Psoas muscle (tissue), 8 donors: Measurements from ENCODE around the gene AGPS. TPM values are rescaled to one million over a fixed set of nuclear protein-coding genes. Genes with fewer than 3 reads are reported as not detected.
"Not testable (repeated sequence)": the region's sequence is repeated elsewhere in the genome, so short reads cannot be mapped to it uniquely, and the experiment has no call there.

Source experiments
- ATAC-seq, 4 donors: fragments of 200-7000 bp; cut with Tn5 transposase; one replicate each; pipeline ENCODE4 v1.9.1; 2020; ENCODE audit warnings: moderate library complexity in 3 of 4, mild to moderate bottlenecking in 2 of 4
- DNase-seq, 2 donors: peaks; one replicate each; pipeline ENCODE4 v3.0.0-alpha.2; 2020
- H3K27ac ChIP-seq: fragments of 200-600 bp; one replicate; pipeline ENCODE4 v1.8.0; 2022
- H3K27me3 ChIP-seq, 3 donors: fragments of 200-600 bp in 1 of 3; one replicate each; pipeline versions ENCODE4 v1.6.1 to v1.8.0; 2013 to 2022; ENCODE audit warnings: low read length in 2 of 3, mild to moderate bottlenecking in 2 of 3, moderate library complexity in 1 of 3; ENCODE audit not compliant: insufficient read depth in 3 of 3
- H3K36me3 ChIP-seq, 2 donors: fragments of 200-600 bp in 1 of 2; one replicate each; pipeline versions ENCODE4 v1.6.1 to v1.8.0; 2013 to 2022; ENCODE audit warnings: low read depth in 1 of 2, mild to moderate bottlenecking in 1 of 2, moderate library complexity in 1 of 2; ENCODE audit not compliant: insufficient read depth in 1 of 2
- H3K4me1 ChIP-seq: fragments of 200-600 bp; one replicate; pipeline ENCODE4 v1.8.0; 2022
- H3K4me3 ChIP-seq: fragments of 200-600 bp; one replicate; pipeline ENCODE4 v1.8.0; 2022; ENCODE audit warnings: mild to moderate bottlenecking
- H3K9me3 ChIP-seq: fragments of 200-600 bp; one replicate; pipeline ENCODE4 v1.8.0; 2022
- WGBS, 3 donors: extraction: QIAGEN DNeasy Blood & Tissue Kit; methylation state at CpG; one replicate each; pipeline versions ENCODE4 v1.1.6 to v1.1.7; 2013; 5-methylcytosine and 5-hydroxymethylcytosine counted together
- intact Hi-C, 2 donors: fragments of 100-400 bp; cut with DNase I; formaldehyde crosslinking; loops; one replicate each; pipeline versions ENCODE4 v1.11.0 to v1.14.2; 2022
- polyA plus RNA-seq, 3 donors: library from polyadenylated mRNA; stranded (reverse); fragments of 200-250 nt; gene quantifications; one replicate each; pipeline ENCODE4 v1.2.3, GENCODE V29; 2013
- total RNA-seq, 4 donors: library from RNA; stranded (reverse); fragmentation: NEBNext Ultra II Directional in 2 of 4; extraction: Animal tissue kit (Norgen Biotek cat#: 25700) in 2 of 4; gene quantifications; one replicate each; pipeline versions ENCODE4 v1.2.1 to v1.2.4, GENCODE V29; 2021 to 2023
- TF ChIP-seq, protein P1 (sequence below): fragments of 200-600 bp; IDR thresholded peaks from one replicate; pipeline ENCODE4 v1.8.0; 2022; ENCODE audit warnings: antibody characterized with exemption
- donor health status: healthy with polysubstance abuse.
- donor health status: DM: no; HTN: no; CAD: no; lungs with moderate emphysema.
- donor health status: Bipolar disorder and iron deficiency.
- donor health status: healthy.
- donor health status: DM: yes; HTN: yes; CAD: no.
- donor health status: DM: no; HTN: no; CAD: no.
- donor health status: DM: no; HTN: no; CAD: no.
- donor health status: DM: yes; HTN: yes; CAD: no.

The AGPS gene
- total and polyA plus RNA-seq, 7 donors: 7.8 to 32.2 (median 26.6) TPM

DNA sequence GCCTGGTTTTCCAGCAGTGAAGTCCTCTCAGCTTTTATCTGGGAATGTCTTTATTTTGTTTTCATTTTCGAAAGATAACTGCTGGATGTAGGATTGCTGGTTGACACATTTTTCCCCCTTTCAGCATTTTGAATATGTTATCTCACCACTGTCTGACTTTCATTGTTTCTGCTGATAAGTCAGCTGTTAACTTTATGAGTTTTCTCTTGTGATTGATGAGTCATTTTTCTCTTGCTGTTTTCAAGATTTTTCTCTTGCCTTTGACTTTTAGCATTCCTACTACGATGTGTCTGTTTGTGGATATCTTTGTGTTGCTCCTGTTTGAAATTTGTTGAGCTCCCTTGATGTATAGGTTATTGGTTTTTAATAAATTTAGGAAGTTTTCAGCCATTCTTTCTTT is 85.5 kb downstream of the AGPS start:
- Histone ChIP-seq H3K27me3 (no peaks in the 10 kb centered on the region), H3K27ac (no peak overlapping the region), H3K36me3 (peaks cover 0 to 12% of the 10 kb centered on the region in 2 donors), H3K4me1 (no peaks in the 10 kb centered on the region), H3K9me3 (no peaks in the 10 kb centered on the region), H3K4me3 (no peak overlapping the region)
- WGBS, 3 donors: 98 to 100% (median 99%) methylated on average over 2 of the region's 2 CpGs
- intact Hi-C loops: no loop called here
- ATAC-seq (no peak), DNase-seq (no peak)
- TF ChIP-seq, protein P1, sequence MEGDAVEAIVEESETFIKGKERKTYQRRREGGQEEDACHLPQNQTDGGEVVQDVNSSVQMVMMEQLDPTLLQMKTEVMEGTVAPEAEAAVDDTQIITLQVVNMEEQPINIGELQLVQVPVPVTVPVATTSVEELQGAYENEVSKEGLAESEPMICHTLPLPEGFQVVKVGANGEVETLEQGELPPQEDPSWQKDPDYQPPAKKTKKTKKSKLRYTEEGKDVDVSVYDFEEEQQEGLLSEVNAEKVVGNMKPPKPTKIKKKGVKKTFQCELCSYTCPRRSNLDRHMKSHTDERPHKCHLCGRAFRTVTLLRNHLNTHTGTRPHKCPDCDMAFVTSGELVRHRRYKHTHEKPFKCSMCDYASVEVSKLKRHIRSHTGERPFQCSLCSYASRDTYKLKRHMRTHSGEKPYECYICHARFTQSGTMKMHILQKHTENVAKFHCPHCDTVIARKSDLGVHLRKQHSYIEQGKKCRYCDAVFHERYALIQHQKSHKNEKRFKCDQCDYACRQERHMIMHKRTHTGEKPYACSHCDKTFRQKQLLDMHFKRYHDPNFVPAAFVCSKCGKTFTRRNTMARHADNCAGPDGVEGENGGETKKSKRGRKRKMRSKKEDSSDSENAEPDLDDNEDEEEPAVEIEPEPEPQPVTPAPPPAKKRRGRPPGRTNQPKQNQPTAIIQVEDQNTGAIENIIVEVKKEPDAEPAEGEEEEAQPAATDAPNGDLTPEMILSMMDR: no peak

DNA sequence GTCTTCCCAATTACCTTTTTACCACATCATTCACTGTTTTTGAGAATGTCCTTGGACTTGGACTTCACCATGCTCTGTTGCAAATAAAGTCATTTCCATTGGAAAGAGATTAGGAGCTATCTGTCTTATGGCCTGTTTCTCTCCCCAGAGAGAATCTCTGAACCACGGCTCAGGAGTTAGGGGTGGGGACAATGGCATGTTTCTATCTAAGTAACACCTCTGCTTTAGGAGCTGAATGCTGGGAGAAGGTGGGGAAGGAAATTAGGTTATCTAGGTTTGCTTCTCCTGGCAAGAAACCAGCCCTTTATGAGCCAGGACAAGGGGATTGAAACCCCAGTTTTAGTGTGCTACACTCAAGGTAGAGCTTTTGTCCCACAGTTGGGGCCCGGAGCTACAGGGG is 86.3 kb downstream of the AGPS start:
- H3K4me3 ChIP-seq: no peak overlapping the region
- H3K27ac ChIP-seq: no peak overlapping the region
- no peaks in the 10 kb centered on the region for H3K9me3 ChIP-seq
- WGBS, 3 donors: 93 to 98% (median 96%) methylated on average over 2 of the region's 2 CpGs
- TF ChIP-seq, protein P1: no peak
- no peak for DNase-seq
- ATAC-seq: no peak
- intact Hi-C loops: no loop called here
- no peaks in the 10 kb centered on the region for H3K27me3 ChIP-seq
- no peaks in the 10 kb centered on the region for H3K4me1 ChIP-seq
- H3K36me3 ChIP-seq: peaks cover 0 to 15% of the 10 kb centered on the region in 2 donors

DNA sequence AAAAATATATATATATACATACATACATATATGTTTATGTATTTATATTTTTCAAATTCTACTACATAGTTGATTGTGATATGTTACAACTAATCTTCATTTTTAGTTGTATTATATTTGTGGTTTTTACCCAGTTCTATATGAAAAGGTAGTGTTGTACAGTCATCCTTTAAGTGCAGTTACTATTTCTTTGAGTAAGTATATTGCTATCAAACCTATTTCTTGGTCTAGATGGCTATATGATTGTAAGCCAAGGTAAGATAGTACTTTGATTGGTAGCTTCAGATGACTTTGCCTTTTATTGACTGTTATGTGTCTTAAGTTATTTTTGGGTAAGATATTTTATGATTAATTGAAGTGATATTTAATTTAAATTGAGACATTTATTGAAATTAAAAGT is 89.6 kb downstream of the AGPS start:
- Histone ChIP-seq H3K27ac (no peak overlapping the region), H3K9me3 (no peaks in the 10 kb centered on the region), H3K36me3 (peaks cover 0 to 26% of the 10 kb centered on the region in 2 donors), H3K4me1 (no peaks in the 10 kb centered on the region), H3K27me3 (no peaks in the 10 kb centered on the region), H3K4me3 (no peak overlapping the region)
- no peak for ATAC-seq
- DNase-seq: no peak
- TF ChIP-seq, protein P1: no peak
- intact Hi-C loops: no loop called here

DNA sequence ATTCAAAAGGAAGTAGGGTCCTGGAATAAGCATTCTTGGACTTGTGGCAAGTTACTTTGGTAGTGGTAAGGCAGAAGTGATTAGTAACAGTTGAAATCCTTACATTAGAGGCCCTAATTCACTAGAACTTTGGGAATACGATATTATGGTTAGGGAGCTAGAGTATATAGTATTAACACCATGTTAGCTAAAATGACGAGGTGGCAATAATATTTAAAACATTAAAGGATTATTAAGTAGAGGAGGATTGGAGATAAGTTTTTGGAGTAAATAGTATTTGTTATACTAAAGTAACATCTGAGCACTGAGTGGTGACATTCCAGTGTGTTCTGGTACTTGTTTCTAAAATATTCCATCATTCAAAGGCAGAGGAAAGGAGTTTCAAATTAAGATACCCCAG is 91.0 kb downstream of the AGPS start:
- ATAC-seq (no peak), DNase-seq (no peak)
- Histone ChIP-seq H3K9me3 (no peaks in the 10 kb centered on the region), H3K36me3 (peaks cover 0 to 26% of the 10 kb centered on the region in 2 donors), H3K4me3 (no peak overlapping the region), H3K27ac (no peak overlapping the region), H3K27me3 (no peaks in the 10 kb centered on the region), H3K4me1 (no peaks in the 10 kb centered on the region)
- TF ChIP-seq, protein P1: no peak
- WGBS, 3 donors: 84 to 98% (median 86%) methylated on average over 2 of the region's 2 CpGs
- intact Hi-C loops: no loop called here

DNA sequence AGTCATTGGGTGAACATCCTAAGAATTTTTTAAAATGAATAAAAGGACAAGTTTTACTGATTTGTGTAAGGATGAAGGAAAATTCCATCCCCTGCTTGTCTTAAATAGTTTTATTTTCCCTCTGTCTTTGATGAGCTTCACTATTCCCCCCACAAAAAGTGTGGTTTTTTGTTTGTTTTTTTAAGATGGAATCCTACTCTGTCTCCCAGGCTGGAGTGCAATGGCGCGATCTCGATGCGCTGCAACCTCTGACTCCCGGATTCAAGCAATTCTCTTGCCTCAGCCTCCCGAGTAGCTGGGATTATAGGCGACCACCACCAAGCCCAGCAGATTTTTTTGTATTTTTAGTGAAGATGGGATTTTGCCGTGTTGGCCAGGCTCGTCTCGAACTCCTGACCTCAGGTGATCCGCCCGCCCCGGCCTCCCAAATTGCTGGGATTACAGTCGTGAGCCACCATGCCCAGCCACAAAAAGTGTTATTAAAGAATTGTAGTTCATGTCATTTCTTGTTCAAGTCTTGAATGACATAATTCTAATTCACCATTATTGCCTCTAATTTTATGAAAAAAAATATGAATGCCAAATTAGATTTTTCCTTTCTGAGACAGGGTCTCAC is 91.7 kb downstream of the AGPS start:
- no peak for ATAC-seq
- peaks cover 0 to 26% of the 10 kb centered on the region in 2 donors for H3K36me3 ChIP-seq
- DNase-seq: no peak
- 97% methylated on average over 14 of the region's 14 CpGs for WGBS, 3 donors
- no peaks in the 10 kb centered on the region for H3K4me1 ChIP-seq
- H3K9me3 ChIP-seq: no peaks in the 10 kb centered on the region
- H3K27me3 ChIP-seq: no peaks in the 10 kb centered on the region
- H3K27ac ChIP-seq: no peak overlapping the region
- intact Hi-C loops: no loop called here
- TF ChIP-seq, protein P1: no peak
- H3K4me3 ChIP-seq: no peak overlapping the region

DNA sequence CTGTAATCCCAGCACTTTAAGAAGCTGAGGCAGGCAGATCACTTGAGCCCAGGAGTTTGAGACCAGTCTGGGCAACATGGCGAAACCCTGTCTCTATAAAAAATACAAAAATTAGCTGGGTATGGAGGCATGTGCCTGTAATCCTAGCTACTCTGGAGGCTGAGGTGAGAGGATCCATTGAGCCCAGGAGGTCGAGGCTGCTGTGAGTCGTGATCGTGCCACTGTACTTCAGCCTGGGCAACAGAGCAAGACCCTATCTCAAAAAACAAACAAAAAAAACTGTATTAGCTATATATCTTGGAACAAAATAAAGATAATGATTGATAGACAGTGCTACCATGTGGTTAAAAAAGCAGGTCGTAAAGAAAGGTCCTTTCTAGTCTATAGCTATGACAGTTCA is 93.1 kb downstream of the AGPS start:
- H3K4me3 ChIP-seq, intact Hi-C loops: not testable (repeated sequence)
- WGBS, 3 donors: 96 to 99% (median 97%) methylated on average over 5 of the region's 5 CpGs

More for the DNA sequence above, 93.1 kb downstream of the AGPS start:
- DNase-seq, H3K27ac ChIP-seq, H3K9me3 ChIP-seq, ATAC-seq, H3K27me3 ChIP-seq, H3K4me1 ChIP-seq: not testable (repeated sequence)
- H3K36me3 ChIP-seq: peaks cover 0 to 26% of the 10 kb centered on the region in 2 donors
